Activated B cell treated with CpG ODN at 0.5 μM for 24 hours (primary cell): ENCODE data around the gene DAPK2. TPM values are rescaled to one million over a fixed set of nuclear protein-coding genes. Genes with fewer than 3 reads are reported as not detected.
A peak's percentile ranks its signal among the peaks of the same experiment; 100 is the strongest.

Source experiments
- ATAC-seq: fragments of 200-7000 bp; cut with Tn5 transposase; one replicate; pipeline ENCODE4 v1.10.0; 2021; ENCODE audit warnings: low read depth, mild to moderate bottlenecking, moderate library complexity
- CTCF ChIA-PET: fragments of 350-600 bp; sonication (Branson Sonifier 250); formaldehyde crosslinking; loops from one replicate; lab custom pipeline; 2021; ENCODE audit warnings: antibody characterized with exemption; lab: Charles Lee
- POLR2A ChIA-PET: fragments of 350-600 bp; sonication (Branson Sonifier 250); formaldehyde crosslinking; loops from one replicate; lab custom pipeline; 2021; ENCODE audit warnings: antibody characterized with exemption; lab: Charles Lee
- DNase-seq: peaks from one replicate; pipeline ENCODE4 v3.0.0; 2022
- H3K27ac Mint-ChIP-seq: one replicate; pipeline ENCODE4 v1.8.0; 2020; ENCODE audit warnings: mixed read lengths
- H3K27me3 Mint-ChIP-seq: one replicate; pipeline ENCODE4 v1.8.0; 2021; ENCODE audit warnings: mixed read lengths
- H3K36me3 Mint-ChIP-seq: one replicate; pipeline ENCODE4 v1.8.0; 2021; ENCODE audit warnings: low read depth, mixed read lengths
- H3K4me1 Mint-ChIP-seq: one replicate; pipeline ENCODE4 v1.8.0; 2021; ENCODE audit warnings: mixed read lengths
- H3K4me3 Mint-ChIP-seq: one replicate; pipeline ENCODE4 v1.8.0; 2020; ENCODE audit warnings: mild to moderate bottlenecking, mixed read lengths
- H3K9me3 Mint-ChIP-seq: one replicate; pipeline ENCODE4 v1.8.0; 2020; ENCODE audit warnings: mixed read lengths
- intact Hi-C: fragments of 100-400 bp; cut with micrococcal nuclease; formaldehyde crosslinking; loops from one replicate; pipeline ENCODE4 v1.15.1; 2024
- total RNA-seq: library from RNA; stranded (reverse); gene quantifications from 2 replicates; pipeline ENCODE4 v1.2.3, GENCODE V29; 2022
- TF ChIP-seq, protein P1 (sequence below): fragments of 200-600 bp; IDR thresholded peaks from one replicate; pipeline ENCODE4 v1.8.0; 2022; ENCODE audit warnings: antibody characterized with exemption, mild to moderate bottlenecking

DAPK2 gene
- total RNA-seq, 1 donor from 2014 or later, result 4.3 TPM

DNA sequence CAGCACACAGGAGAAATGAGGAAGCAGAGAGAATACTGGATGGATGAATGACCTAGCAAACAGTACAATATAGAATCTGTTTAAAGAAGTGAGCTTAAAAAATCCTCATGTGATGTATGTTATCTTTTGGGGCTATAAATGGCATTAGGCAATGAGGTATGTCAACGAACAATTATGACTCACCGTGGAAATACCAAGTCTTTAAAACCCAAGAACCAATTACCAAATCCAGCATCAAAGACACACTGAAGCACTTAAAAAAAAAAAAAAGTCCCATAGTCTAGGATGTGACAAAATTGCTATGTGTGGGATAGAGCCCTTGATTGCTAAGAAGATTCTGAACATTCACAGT is 176.3 kb downstream of the DAPK2 start:
- Mint-ChIP-seq H3K36me3 (no peaks in the 10 kb centered on the region), H3K4me3 (peak overlapping the region; percentile 21), H3K4me1 (peaks cover 27% of the 10 kb centered on the region), H3K27ac (peak overlapping the region; percentile 84), H3K27me3 (no peaks in the 10 kb centered on the region), H3K9me3 (peaks cover 4% of the 10 kb centered on the region)
- ChIA-PET CTCF (no interaction called here), POLR2A (interaction anchor here (0.6 to 6.4 kb wide), 11 partner anchors 10 to 118 kb away, joined by 3 to 63 read pairs (median 4); partner anchors contain the start of gene HERC1)
- ATAC-seq (peak; percentile 85), DNase-seq (no peak)
- TF ChIP-seq, protein P1, sequence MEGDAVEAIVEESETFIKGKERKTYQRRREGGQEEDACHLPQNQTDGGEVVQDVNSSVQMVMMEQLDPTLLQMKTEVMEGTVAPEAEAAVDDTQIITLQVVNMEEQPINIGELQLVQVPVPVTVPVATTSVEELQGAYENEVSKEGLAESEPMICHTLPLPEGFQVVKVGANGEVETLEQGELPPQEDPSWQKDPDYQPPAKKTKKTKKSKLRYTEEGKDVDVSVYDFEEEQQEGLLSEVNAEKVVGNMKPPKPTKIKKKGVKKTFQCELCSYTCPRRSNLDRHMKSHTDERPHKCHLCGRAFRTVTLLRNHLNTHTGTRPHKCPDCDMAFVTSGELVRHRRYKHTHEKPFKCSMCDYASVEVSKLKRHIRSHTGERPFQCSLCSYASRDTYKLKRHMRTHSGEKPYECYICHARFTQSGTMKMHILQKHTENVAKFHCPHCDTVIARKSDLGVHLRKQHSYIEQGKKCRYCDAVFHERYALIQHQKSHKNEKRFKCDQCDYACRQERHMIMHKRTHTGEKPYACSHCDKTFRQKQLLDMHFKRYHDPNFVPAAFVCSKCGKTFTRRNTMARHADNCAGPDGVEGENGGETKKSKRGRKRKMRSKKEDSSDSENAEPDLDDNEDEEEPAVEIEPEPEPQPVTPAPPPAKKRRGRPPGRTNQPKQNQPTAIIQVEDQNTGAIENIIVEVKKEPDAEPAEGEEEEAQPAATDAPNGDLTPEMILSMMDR, result no peak
- intact Hi-C loops, result loop anchor here (1.0 kb wide), 3 partner anchors 10 to 21 kb away; no protein-coding TSS in a partner anchor

DNA sequence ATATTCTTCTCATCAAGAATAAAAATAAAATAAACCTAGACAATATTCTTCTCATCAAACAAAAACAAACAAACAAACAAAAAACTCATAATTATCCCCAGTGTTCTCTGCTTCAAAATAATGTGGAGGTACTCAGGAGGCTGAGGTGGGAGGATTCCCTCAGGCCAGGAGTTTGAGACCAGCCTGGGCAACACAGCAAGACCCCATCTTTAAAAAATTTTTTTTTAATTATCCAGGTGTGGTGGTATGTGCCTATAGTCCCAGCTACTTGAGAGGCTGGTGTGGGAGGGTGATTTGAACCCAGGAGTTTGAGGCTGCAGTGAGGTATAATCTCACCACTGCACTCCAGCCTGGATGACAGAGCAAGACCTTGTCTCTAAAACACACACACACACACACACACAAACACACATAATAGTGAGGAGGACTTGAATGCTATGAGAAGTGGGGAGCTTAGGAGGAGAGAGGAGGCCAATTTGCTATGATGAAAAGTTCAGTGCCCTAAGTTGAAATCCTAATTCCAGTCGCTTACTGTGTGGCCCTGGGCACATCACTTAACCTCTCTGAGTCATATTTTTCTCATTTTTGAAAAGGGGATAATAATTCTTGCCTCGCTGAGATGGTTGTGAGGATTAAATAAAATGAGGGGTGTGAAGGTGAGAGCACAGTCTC is 176.8 kb downstream of the DAPK2 start:
- intact Hi-C loops, result loop anchor here (1.0 kb wide), 3 partner anchors 9 to 22 kb away; no protein-coding TSS in a partner anchor
- Mint-ChIP-seq H3K9me3 (peaks cover 4% of the 10 kb centered on the region), H3K4me3 (peak overlapping the region; percentile 21), H3K4me1 (peaks cover 27% of the 10 kb centered on the region), H3K27ac (peak overlapping the region; percentile 84), H3K27me3 (no peaks in the 10 kb centered on the region), H3K36me3 (no peaks in the 10 kb centered on the region)
- CTCF ChIA-PET, result interaction anchor here (1.3 to 1.6 kb wide), 2 partner anchors 12 to 36 kb away, joined by 3 to 4 read pairs; no protein-coding TSS in a partner anchor
- ATAC-seq (no peak), DNase-seq (no peak)
- TF ChIP-seq, protein P1, result no peak
- POLR2A ChIA-PET, result interaction anchor here (0.6 to 6.4 kb wide), 11 partner anchors 8 to 118 kb away, joined by 3 to 63 read pairs (median 4); partner anchors contain the start of gene HERC1

- CTCF ChIA-PET, result interaction anchor here (0.6 kb wide), 1 partner anchor 27 kb away, joined by 3 read pairs; no protein-coding TSS in a partner anchor
- Mint-ChIP-seq H3K4me1 (peaks cover 26% of the 10 kb centered on the region), H3K4me3 (no peak overlapping the region), H3K36me3 (no peaks in the 10 kb centered on the region), H3K9me3 (no peaks in the 10 kb centered on the region), H3K27ac (no peak overlapping the region), H3K27me3 (no peaks in the 10 kb centered on the region)
- no peak for ATAC-seq
- DNase-seq, result no peak
- TF ChIP-seq, protein P1, result no peak
- intact Hi-C loops, result no loop called here
- POLR2A ChIA-PET, result interaction anchor here (0.7 kb wide), 1 partner anchor 83 kb away, joined by 4 read pairs; no protein-coding TSS in a partner anchor
Measured at GRCh38 chr15:63864186-63864585, 182.1 kb downstream of the DAPK2 start.

DNA sequence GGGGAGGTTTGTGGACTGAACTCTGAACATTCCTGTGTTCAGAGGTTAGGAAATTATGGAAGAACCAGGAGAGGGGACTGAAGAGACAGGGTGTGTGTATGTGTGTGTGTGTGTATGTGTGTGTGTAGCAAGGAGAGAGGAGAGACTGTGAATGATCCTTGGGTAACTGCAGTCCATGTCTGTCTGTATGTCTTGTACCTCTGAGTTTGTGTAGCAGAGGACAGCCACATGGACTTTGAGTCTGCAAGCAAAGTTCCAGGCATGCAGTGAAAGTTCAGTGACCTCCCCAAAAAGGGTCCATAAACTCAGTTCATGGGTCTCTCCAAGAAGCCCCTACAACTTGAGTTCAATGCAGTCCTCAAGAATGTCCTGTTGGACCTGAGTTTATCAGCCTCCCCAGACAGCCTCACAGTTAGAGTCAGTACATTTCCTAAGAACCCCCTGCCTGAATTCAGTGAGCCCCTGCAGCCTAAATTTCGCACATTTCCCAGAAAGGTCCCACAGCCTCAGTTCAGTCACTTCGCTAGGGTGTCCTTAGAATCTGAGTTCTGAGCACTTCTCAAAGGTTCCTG is 184.3 kb downstream of the DAPK2 start:
- POLR2A ChIA-PET, result no interaction called here
- no peaks in the 10 kb centered on the region for H3K9me3 Mint-ChIP-seq
- H3K4me1 Mint-ChIP-seq, result peaks cover 32% of the 10 kb centered on the region
- H3K27me3 Mint-ChIP-seq, result no peaks in the 10 kb centered on the region
- CTCF ChIA-PET, result no interaction called here
- DNase-seq, result no peak
- H3K4me3 Mint-ChIP-seq, result no peak overlapping the region
- no peak for ATAC-seq
- intact Hi-C loops, result loop anchor here (2.0 kb wide), 1 partner anchor 19 kb away; no protein-coding TSS in a partner anchor
- H3K36me3 Mint-ChIP-seq, result no peaks in the 10 kb centered on the region
- TF ChIP-seq, protein P1, result no peak
- H3K27ac Mint-ChIP-seq, result no peak overlapping the region

DNA sequence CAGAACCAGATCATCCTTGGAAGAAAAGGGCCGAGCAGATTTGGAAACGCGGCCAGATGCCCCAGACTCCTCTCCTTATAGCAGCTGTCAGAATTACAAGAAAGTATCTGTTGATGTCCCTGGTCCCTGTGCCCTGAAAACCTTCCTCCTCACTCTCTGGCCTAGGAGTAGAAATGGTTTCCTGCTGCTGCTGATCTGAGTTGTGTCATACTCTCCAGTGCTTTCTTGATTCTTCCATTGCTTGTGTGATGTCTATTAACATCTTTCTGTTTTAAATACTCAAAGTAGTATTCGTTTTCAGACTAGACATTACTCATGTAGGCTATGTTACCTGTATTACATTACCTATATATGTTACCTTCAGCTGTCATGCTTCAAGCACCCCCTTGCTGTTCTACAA is 185.7 kb downstream of the DAPK2 start:
- peak overlapping the region; percentile 91 for H3K27ac Mint-ChIP-seq
- DNase-seq, result no peak
- ChIA-PET CTCF (interaction anchor here (1.2 kb wide), 1 partner anchor 30 kb away, joined by 4 read pairs; no protein-coding TSS in a partner anchor), POLR2A (interaction anchor here (0.7 to 3.4 kb wide), 9 partner anchors 9 to 235 kb away, joined by 3 to 18 read pairs (median 6); partner anchors contain the start of gene HERC1)
- peak overlapping the region; percentile 19 for H3K4me3 Mint-ChIP-seq
- ATAC-seq, result peak; percentile 12
- TF ChIP-seq, protein P1, result no peak
- H3K4me1 Mint-ChIP-seq, result peaks cover 29% of the 10 kb centered on the region
- no peaks in the 10 kb centered on the region for H3K9me3 Mint-ChIP-seq
- H3K36me3 Mint-ChIP-seq, result no peaks in the 10 kb centered on the region
- no peaks in the 10 kb centered on the region for H3K27me3 Mint-ChIP-seq
- intact Hi-C loops, result loop anchor here (1.0 to 2.0 kb wide), 2 partner anchors 10 to 18 kb away; no protein-coding TSS in a partner anchor
